Calu3 (cell line): ENCODE results near the gene CDYL. TPM values are rescaled to one million over a fixed set of nuclear protein-coding genes. Genes with fewer than 3 reads are reported as not detected.

Experiments used
- BruUV-seq: library from RNA; stranded (reverse); fragments of 400-500 nt; replicated peaks from 2 replicates; lab custom pipeline; 2021; lab: Mats Ljungman, UMichigan
- CTCF ChIA-PET: fragments of 300-600 bp; sonication (Branson Sonifier 250); formaldehyde crosslinking; loops from one replicate; lab custom pipeline; 2022; ENCODE audit warnings: antibody characterized with exemption; lab: Charles Lee
- DNase-seq: peaks from one replicate; pipeline ENCODE4 v3.0.0; 2022
- H3K27ac Mint-ChIP-seq: one replicate; pipeline ENCODE4 v1.8.0; 2022; ENCODE audit warnings: mixed read lengths; ENCODE audit not compliant: unreplicated experiment
- H3K27me3 Mint-ChIP-seq: one replicate; pipeline ENCODE4 v1.8.0; 2022; ENCODE audit warnings: mixed read lengths; ENCODE audit not compliant: unreplicated experiment
- H3K36me3 Mint-ChIP-seq: one replicate; pipeline ENCODE4 v1.8.0; 2022; ENCODE audit warnings: mild to moderate bottlenecking, moderate library complexity, mixed read lengths; ENCODE audit not compliant: insufficient read depth, unreplicated experiment
- H3K4me1 Mint-ChIP-seq: one replicate; pipeline ENCODE4 v1.8.0; 2022; ENCODE audit warnings: mild to moderate bottlenecking, low read depth, mixed read lengths; ENCODE audit not compliant: unreplicated experiment
- H3K4me3 Mint-ChIP-seq: one replicate; pipeline ENCODE4 v1.8.0; 2022; ENCODE audit warnings: mild to moderate bottlenecking, low read depth, moderate library complexity, mixed read lengths; ENCODE audit not compliant: unreplicated experiment
- H3K9me3 Mint-ChIP-seq: one replicate; pipeline ENCODE4 v1.8.0; 2022; ENCODE audit warnings: low read depth, mixed read lengths; ENCODE audit not compliant: unreplicated experiment
- intact Hi-C: fragments of 100-400 bp; cut with micrococcal nuclease; formaldehyde crosslinking; loops from one replicate; pipeline ENCODE4 v1.10.0; 2022; ENCODE audit not compliant: unreplicated experiment
- total RNA-seq: library from RNA; stranded (reverse); gene quantifications from 2 replicates; pipeline ENCODE4 v1.2.3, GENCODE V29; 2022
- TF ChIP-seq, protein P1 (sequence below): fragments of 200-600 bp; IDR thresholded peaks from one replicate; pipeline ENCODE4 v1.8.0; 2022; ENCODE audit warnings: antibody characterized with exemption; ENCODE audit not compliant: unreplicated experiment

Gene CDYL
- total RNA-seq, 1 experiment from 2014 or later: 48.9 TPM

GRCh38 chr6:4969609-4970285 lies 193.5 kb downstream of the CDYL start:
- Mint-ChIP-seq H3K27ac (no peak overlapping the region), H3K4me1 (no peaks in the 10 kb centered on the region), H3K36me3 (peaks cover 4% of the 10 kb centered on the region), H3K9me3 (no peaks in the 10 kb centered on the region), H3K27me3 (peaks cover 57% of the 10 kb centered on the region), H3K4me3 (no peak overlapping the region)
- CTCF ChIA-PET: no interaction called here
- no TSS peak for BruUV-seq
- no peak for DNase-seq
- intact Hi-C loops: no loop called here
- TF ChIP-seq, protein P1, sequence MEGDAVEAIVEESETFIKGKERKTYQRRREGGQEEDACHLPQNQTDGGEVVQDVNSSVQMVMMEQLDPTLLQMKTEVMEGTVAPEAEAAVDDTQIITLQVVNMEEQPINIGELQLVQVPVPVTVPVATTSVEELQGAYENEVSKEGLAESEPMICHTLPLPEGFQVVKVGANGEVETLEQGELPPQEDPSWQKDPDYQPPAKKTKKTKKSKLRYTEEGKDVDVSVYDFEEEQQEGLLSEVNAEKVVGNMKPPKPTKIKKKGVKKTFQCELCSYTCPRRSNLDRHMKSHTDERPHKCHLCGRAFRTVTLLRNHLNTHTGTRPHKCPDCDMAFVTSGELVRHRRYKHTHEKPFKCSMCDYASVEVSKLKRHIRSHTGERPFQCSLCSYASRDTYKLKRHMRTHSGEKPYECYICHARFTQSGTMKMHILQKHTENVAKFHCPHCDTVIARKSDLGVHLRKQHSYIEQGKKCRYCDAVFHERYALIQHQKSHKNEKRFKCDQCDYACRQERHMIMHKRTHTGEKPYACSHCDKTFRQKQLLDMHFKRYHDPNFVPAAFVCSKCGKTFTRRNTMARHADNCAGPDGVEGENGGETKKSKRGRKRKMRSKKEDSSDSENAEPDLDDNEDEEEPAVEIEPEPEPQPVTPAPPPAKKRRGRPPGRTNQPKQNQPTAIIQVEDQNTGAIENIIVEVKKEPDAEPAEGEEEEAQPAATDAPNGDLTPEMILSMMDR: no peak

DNA sequence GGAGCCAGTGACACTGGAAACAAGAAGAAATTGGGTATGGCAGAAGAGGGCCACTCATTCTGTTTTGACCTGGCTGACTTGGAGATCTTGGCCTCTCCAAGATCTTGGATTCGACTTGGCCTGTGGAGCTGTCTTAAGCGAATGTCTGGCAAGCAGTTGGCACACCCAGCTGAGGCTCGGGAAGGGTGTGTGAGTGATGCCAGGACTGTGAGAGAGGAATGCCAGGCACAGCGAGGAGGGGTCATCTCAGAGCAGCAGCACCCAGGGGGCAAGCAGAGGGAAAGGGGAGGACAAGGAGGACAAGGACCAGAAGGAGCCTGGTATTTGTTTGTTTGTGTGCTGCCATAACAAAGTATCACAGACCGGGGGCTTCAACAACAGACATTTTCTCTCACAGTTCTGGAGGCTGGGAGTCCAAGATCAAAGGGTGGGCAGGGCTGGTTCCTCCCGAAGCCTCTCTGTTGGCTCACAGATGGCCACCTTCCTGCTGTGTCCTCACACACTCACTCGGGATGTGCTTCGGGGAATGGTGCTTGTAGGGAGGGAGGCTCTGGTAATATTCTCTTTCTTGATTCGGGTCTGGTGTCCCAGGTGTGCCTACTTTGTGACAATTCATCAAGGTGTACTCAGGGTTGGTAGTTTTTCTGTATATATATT lies 194.7 kb downstream of the CDYL start:
- TF ChIP-seq, protein P1: no peak
- no peak overlapping the region for H3K27ac Mint-ChIP-seq
- DNase-seq: no peak
- peaks cover 46% of the 10 kb centered on the region for H3K27me3 Mint-ChIP-seq
- CTCF ChIA-PET: interaction anchor here (0.7 kb wide), 1 partner anchor 485 kb away, joined by 4 read pairs; no protein-coding TSS in a partner anchor
- H3K36me3 Mint-ChIP-seq: no peaks in the 10 kb centered on the region
- no TSS peak for BruUV-seq
- intact Hi-C loops: no loop called here
- H3K9me3 Mint-ChIP-seq: no peaks in the 10 kb centered on the region
- H3K4me1 Mint-ChIP-seq: no peaks in the 10 kb centered on the region
- H3K4me3 Mint-ChIP-seq: no peak overlapping the region

- Mint-ChIP-seq H3K4me3 (no peak overlapping the region), H3K36me3 (no peaks in the 10 kb centered on the region), H3K9me3 (peaks cover 5% of the 10 kb centered on the region), H3K4me1 (no peaks in the 10 kb centered on the region), H3K27me3 (peaks cover 49% of the 10 kb centered on the region), H3K27ac (no peak overlapping the region)
- TF ChIP-seq, protein P1: no peak
- CTCF ChIA-PET: no interaction called here
- intact Hi-C loops: no loop called here
- DNase-seq: no peak
- no TSS peak for BruUV-seq
Observed at GRCh38 chr6:4971851-4972250, 195.6 kb downstream of the CDYL start.

DNA sequence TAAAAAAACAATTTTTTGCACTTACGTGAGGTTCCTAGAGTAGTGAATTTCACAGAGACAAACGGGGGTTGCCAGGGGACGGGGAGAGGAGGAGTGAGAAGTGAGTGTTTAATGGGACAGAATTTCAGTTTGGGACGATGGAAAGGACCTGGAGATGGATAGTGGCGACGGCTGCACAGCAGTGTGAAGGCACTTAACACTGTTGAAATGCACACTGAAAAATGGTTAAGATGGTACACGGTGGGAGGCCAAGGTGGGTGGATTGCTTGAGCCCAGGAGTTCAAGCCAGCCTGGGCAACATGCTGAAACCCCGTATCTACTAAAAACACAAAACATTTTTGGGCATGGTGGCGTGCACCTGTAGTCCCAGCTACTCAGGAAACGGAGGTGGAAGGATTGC lies 196.2 kb downstream of the CDYL start:
- DNase-seq: no peak
- intact Hi-C loops: no loop called here
- no TSS peak for BruUV-seq
- Mint-ChIP-seq H3K9me3 (peaks cover 7% of the 10 kb centered on the region), H3K27ac (no peak overlapping the region), H3K36me3 (no peaks in the 10 kb centered on the region), H3K4me1 (no peaks in the 10 kb centered on the region), H3K27me3 (peaks cover 51% of the 10 kb centered on the region), H3K4me3 (no peak overlapping the region)
- CTCF ChIA-PET: no interaction called here
- TF ChIP-seq, protein P1: no peak
